HEK293T (cell line): ENCODE measurements around the gene BGLAP.

Experiments
- ARNT ChIP-seq: fragments of 450-650 bp; IDR thresholded peaks from 2 replicates; pipeline ENCODE4 v1.6.1; 2017; ENCODE audit warnings: mild to moderate bottlenecking
- BHLHE40 ChIP-seq: fragments of 450-650 bp; IDR thresholded peaks from 2 replicates; pipeline ENCODE4 v1.6.1; 2016; ENCODE audit warnings: mild to moderate bottlenecking, moderate library complexity, borderline replicate concordance
- CTBP1 ChIP-seq: fragments of 450-650 bp; IDR thresholded peaks from 2 replicates; pipeline ENCODE4 v1.6.1; 2016; ENCODE audit warnings: borderline replicate concordance
- ELF4 ChIP-seq: fragments of 450-650 bp; IDR thresholded peaks from 2 replicates; pipeline ENCODE4 v1.6.1; 2017; ENCODE audit warnings: antibody characterized with exemption
- FOXA1 ChIP-seq: fragments of 450-650 bp; IDR thresholded peaks from 2 replicates; pipeline ENCODE4 v1.6.1; 2016; ENCODE audit warnings: mild to moderate bottlenecking
- FOXM1 ChIP-seq: fragments of 450-650 bp; IDR thresholded peaks from 2 replicates; pipeline ENCODE4 v1.6.1; 2017; ENCODE audit warnings: mild to moderate bottlenecking, borderline replicate concordance
- HDGF ChIP-seq: fragments of 450-650 bp; IDR thresholded peaks from 2 replicates; pipeline ENCODE4 v1.6.1; 2017; ENCODE audit warnings: antibody characterized with exemption, borderline replicate concordance
- LEF1 ChIP-seq: fragments of 450-650 bp; IDR thresholded peaks from 2 replicates; pipeline ENCODE4 v1.6.1; 2017; ENCODE audit warnings: mild to moderate bottlenecking, borderline replicate concordance
- NFRKB ChIP-seq: fragments of 450-650 bp; IDR thresholded peaks from 2 replicates; pipeline ENCODE4 v1.6.1; 2016; ENCODE audit warnings: mild to moderate bottlenecking, moderate library complexity
- SP1 ChIP-seq: fragments of 450-650 bp; IDR thresholded peaks from 2 replicates; pipeline ENCODE4 v1.6.1; 2017
- TF ChIP-seq, protein P1 (sequence below): fragments of 450-650 bp; IDR thresholded peaks from 2 replicates; pipeline ENCODE4 v1.6.1; 2016

GRCh38 chr1:156262461-156263287, 20.7 kb downstream of the BGLAP start:
- no peak for TF ChIP-seq BHLHE40
- no peak for TF ChIP-seq FOXM1
- no peak for TF ChIP-seq LEF1
- TF ChIP-seq SP1 = no peak
- TF ChIP-seq CTBP1 = no peak
- no peak for TF ChIP-seq ELF4
- TF ChIP-seq, protein P1, sequence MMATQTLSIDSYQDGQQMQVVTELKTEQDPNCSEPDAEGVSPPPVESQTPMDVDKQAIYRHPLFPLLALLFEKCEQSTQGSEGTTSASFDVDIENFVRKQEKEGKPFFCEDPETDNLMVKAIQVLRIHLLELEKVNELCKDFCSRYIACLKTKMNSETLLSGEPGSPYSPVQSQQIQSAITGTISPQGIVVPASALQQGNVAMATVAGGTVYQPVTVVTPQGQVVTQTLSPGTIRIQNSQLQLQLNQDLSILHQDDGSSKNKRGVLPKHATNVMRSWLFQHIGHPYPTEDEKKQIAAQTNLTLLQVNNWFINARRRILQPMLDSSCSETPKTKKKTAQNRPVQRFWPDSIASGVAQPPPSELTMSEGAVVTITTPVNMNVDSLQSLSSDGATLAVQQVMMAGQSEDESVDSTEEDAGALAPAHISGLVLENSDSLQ = no peak
- no peak for TF ChIP-seq HDGF
- TF ChIP-seq NFRKB = no peak
- TF ChIP-seq ARNT = no peak
- no peak for TF ChIP-seq FOXA1
